A673 (cell line): ENCODE measurements around the gene NUP188.

ENCODE experiments used
- EZH2 ChIP-seq: fragments of 200-600 bp; sonication (generic); IDR thresholded peaks from 2 replicates; pipeline ENCODE4 v1.6.1; 2017; ENCODE audit warnings: borderline replicate concordance, low read depth, mild to moderate bottlenecking, mixed read lengths, antibody characterized with exemption, low read length; ENCODE audit not compliant: poor library complexity, severe bottlenecking
- TF ChIP-seq, protein P1 (sequence below): fragments of 300-800, 200-600 bp; sonication (generic); conservative IDR thresholded peaks from 2 replicates; pipeline ENCODE4 v1.5.1; 2017; ENCODE audit warnings: low read depth, mild to moderate bottlenecking, antibody characterized with exemption, low read length, moderate library complexity, mixed read lengths

DNA sequence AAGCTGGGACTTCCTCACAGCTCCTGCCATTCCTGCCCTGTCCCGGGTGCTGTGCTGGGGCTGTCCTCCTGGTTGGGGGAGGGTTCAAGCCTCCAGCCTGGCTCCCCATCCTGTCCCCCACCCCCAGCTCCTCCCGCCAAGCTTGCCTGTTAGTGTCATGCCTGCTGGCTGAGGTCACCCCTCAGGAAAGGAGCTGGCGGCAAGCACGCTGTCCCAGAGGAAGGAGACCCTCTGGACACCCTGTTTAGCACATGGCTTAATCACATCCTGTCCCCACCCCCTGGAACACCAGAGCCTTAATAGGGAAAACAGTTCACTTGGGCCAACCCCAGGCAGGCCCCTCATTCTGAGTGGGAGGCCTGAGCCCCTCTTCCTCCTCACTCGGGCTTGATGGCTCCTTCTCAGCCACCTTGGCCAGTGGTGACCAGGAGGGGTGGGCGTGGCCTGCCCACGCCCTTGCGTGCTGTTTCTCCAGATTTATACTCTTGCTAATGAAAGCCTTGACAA lies 35.9 kb upstream of the NUP188 start:
- TF ChIP-seq, protein P1, sequence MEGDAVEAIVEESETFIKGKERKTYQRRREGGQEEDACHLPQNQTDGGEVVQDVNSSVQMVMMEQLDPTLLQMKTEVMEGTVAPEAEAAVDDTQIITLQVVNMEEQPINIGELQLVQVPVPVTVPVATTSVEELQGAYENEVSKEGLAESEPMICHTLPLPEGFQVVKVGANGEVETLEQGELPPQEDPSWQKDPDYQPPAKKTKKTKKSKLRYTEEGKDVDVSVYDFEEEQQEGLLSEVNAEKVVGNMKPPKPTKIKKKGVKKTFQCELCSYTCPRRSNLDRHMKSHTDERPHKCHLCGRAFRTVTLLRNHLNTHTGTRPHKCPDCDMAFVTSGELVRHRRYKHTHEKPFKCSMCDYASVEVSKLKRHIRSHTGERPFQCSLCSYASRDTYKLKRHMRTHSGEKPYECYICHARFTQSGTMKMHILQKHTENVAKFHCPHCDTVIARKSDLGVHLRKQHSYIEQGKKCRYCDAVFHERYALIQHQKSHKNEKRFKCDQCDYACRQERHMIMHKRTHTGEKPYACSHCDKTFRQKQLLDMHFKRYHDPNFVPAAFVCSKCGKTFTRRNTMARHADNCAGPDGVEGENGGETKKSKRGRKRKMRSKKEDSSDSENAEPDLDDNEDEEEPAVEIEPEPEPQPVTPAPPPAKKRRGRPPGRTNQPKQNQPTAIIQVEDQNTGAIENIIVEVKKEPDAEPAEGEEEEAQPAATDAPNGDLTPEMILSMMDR: no peak
- no peak for TF ChIP-seq EZH2
